NOMO-1 treated with dmso at 0.1 percent for 144 hours (cell line): ENCODE data around the gene GPSM1.
"Not testable (repeated sequence)": the region's sequence is repeated elsewhere in the genome, so short reads cannot be mapped to it uniquely, and the experiment has no call there.

Experiments
- DNase-seq: peaks from one replicate; lab custom pipeline; 2025; ENCODE audit not compliant: unreplicated experiment; lab: John Stamatoyannopoulos, UW

Gene GPSM1

DNA sequence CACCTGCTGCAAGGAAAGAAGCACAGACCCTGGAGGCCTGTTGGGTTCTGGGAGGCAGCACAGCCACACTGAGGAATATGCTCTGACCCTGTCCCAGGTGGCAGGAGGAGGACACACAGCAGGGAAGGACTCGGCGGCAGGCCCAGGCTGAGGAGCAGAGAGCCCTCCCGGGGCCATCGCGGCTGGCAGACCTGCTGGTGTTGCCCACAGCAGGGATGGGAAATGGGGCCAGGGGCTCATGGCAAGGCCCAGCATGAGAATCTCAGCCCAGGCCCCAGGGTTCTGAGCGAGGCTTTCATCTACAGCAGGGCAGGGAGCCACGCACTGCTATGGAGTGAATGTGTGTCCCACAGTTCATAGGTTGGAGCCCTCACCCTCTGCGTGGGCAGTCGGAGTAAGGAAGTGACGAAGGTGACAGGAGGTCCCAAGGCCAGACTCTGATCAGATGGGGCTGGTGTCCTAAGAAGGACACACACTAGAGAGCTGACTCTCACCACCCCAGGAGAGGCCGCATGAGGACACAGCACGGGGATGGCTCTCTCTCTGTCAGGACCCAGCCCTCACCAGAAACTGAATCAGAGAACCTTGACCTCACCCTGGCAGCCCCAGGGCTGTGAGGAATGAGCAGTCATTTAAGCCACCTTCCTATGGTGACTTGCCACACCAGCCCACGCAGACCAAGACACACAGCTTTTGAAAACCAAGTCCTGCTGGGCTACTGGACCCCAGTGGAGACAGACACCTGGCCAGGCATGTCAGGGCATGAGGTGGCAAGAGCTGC is 10.3 kb upstream of the GPSM1 start:
- no peak for DNase-seq

DNA sequence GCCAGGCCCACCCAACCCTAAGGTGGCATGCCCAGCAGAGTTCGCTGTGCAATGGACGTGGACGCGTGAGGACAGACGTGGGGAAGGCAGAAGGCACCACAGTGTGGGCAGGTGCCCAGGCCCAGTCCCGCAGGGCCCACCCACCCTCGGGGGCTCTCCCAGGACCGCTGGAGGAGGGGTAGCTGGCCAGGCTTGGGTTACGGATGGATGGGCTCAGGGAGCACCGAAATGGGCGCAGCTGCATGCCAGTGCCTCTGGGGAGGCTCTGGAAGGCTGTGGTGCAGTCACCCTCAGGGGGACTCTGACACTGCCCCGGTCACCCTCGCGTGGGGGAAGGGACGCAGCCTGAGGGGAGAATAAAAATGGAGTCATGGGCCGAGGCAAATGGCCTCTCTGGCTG is 9.6 kb upstream of the GPSM1 start:
- DNase-seq = no peak

DNA sequence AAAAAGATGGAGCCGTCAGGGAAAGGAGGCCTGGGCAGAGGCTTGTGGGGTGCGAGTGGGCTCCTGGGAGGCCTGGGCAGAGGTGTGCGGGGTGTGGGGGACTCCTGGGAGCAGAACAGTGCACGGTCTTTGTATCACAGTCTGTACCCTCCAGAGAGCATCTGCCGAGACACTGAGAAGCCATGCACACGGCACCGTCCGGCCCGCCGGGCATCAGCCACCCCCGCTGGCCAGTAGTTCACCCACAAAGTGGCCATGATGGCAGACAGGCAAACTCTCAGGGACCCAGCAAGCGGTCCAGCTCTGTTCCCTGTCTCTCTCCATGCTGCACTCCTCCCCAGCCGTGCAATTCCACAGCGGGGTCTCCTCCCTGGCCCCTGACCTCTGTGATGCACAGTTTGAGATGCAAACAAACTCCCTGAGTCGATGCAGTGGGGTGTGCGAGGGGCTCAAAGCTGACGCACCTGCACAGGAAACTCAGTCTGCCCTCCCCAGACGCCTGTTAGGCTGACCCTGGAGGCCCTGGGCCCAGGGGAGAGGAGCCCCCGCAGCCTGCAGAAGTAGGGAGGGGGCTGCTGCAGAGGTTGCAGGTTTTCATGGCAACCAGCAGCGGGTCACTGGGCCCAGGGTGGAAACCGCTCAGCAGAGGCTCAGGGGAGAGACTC is 9.1 kb upstream of the GPSM1 start:
- no peak for DNase-seq

DNA sequence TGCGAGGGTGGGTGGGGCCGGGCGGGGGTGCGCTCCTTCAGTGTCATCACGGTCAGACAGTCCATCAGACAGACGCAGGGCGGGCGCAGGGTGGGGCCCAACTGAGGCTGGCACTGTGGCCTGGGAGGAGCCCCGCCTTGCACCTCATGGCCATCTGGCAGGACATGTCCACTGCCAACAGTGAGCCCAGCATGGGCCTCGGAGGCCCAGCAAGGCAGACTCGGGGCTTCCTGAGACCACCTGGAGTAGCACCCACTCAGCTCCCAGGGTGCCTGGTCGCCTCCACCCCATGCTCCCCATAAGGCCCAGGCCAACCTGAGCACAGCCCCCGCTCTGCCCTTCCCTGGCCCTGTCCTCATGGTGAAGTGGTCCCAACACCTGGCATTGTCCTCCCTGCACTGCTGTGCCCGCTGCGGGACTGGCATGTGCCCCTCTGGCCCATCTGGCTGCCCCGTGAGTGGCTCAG is 8.5 kb upstream of the GPSM1 start:
- no peak for DNase-seq

DNA sequence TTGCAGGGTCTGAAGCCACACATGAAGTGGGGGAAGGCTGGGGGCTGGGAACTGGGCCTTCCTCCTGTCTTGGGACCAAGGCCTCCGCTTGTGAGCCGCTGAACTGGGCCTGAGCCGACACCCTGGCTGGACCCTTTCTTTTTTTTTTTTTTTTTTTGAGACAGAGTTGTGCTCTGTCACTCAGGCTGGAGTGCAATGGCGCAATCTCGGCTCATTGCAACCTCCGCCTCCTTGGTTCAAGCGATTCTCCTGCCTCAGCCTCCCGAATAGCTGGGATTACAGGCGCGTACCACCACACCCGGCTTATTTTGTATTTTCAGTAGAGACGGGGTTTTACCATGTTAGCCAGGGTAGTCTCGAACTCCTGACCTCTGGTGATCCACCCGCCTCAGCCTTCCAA is 8.1 kb upstream of the GPSM1 start:
- not testable (repeated sequence) for DNase-seq

DNA sequence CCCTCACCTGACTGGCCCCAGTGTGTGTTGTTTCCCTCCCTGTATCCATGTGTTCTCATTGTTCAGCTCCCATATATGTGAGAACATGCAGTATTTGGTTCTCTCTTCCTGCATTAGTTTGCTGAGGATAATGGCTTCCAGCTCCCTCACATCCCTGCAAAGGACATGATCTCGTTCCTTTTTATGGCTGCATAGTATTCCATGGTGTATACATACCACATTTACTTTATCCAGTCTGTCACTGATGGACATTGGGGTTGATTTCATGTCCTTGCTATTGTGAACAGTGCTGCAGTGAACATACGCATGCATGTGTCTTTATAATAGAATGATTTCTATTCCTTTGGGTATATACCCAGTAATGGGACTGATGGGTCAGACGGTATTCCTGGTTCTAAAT is 7.4 kb upstream of the GPSM1 start:
- DNase-seq = not testable (repeated sequence)

DNA sequence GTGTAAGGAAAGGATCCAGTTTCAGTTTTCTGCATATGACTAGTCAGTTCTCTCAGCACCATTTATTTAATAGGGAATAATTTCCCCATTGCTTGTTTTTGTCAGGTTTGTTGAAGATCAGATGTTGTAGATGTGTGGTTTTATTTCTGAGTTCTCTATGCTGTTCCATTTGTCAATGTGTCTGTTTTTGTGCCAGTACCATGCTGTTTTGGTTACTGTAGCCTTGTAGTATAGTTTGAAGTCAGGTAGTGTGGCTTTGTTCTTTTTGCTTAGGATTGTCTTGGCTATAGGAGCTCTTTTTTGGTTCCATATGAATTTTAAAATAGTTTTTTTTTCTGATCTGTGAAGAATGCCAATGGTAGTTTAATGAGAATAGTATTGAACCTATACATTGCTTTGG is 6.4 kb upstream of the GPSM1 start:
- not testable (repeated sequence) for DNase-seq

DNA sequence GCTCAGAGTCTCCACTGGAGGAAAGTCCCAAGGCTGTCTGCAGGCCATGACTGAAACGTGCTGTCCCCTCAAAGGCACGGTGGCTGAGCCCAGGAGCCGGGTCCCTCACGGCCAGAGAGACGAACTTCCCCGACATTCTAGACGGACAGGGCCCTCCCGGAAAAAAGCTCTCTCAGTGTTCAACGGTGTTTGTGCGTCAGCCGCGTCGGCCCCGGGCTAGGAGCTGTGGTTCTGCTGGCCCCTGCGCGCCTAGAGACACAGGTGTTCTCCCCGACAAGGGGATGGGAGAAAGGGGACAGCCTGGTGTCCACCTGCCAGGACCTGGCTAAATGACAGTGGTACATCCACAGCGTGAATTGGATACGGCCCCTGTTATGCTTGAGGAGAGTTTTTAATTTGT is 5.8 kb upstream of the GPSM1 start:
- no peak for DNase-seq

DNA sequence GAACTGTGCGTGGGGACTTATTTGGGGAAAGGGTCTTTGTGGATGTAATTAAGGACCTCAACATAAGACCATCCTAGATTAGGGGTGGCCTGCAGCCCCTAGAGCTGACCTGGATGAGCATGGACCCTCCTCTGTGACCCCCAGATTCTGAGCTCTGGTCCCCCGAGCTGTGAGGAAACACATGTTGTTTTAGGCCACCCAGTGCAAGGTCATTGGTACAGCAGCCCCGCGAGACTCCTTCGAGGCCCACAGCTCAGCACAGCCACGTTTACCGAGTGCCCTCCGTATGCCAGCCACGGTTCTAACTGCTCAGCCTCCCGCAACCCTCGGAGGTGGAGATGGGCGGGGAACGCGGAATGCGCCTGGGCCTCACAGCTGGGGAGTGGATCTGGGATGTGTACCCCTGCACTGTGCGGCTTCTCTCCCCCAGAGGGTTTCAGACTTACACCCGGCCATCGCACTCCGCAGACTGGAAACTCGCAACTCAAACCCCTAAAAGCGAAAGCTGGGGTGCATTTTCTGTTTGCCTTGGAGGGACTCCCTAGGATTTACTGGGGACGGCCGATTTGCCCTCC is 4.5 kb upstream of the GPSM1 start:
- no peak for DNase-seq

DNA sequence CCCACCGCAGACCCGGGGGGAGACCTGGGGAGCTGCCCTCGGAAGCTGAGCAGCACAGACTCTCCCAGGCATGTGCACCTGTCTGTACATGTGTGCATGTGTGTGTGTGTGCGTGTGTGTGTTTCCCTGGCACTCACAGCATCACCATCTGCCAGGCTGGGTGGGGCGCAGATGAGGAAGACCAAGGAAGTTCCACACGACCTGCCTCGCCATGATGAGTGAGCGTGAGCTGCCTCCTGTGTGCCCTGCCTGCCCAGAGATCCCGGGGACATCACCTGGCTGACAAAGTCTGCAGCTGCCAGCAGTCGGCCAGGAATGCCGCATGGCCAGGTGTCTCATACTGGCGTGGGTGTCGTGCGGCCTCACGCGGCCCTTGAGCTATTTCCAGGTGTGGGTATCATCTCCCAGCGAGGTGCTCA is 4.0 kb upstream of the GPSM1 start:
- no peak for DNase-seq

DNA sequence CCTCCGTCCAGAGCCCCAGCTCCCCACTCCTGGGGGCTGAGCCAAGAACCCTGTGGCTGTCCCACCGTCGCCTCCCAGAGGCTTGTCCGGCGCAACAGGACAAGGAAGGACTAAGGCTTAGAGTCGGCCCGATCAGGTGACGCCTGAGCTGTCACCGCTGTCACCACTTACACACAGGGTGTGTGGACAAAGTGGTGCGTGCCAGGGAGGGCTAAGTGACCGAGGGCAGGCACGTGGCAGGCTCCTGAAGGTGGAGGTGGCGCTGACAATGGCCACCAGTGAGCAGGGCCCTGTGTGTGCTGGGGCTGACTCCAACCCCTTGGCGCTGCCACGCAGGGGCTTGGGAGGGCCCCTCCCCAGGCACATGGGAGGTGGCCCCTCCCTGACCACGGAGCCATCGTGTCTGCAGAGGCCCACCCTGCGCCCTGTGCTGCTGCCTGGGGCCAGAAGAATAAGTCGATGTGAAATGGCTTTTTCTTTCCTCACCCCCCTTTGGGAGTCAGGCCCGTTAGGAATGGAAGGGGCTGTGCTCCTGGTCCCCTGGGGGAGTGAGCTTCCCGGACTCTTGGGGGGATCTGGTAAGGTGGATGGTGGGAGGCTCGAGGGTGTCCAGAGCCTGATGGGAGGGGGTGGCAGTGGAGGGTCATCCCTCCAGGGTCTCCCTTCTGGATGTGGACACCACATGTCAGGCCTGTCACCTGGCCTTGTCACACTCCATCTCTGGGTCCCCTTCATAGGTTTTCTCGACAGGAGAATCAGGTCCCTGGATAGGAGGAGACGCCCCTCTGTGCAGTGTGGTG is 2.6 kb upstream of the GPSM1 start:
- no peak for DNase-seq

DNA sequence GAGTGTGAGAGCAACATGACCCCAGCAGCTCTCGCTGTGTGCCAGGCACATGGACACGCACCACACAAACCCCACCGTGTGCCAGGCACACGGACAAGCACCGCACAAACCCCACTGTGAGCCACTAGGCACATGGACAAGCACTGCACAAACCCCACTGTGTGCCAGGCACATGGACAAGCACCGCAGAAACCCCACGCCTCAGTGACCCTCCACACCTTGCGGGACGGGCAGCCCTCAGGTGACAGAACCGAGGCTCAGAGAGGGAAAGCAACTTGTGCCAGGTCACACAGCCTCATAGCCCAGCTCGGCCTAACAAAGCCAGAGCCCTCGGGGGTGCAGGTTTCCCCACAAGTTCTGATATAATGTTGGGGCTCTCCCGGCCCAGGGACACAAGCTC is 2.0 kb upstream of the GPSM1 start:
- no peak for DNase-seq

DNA sequence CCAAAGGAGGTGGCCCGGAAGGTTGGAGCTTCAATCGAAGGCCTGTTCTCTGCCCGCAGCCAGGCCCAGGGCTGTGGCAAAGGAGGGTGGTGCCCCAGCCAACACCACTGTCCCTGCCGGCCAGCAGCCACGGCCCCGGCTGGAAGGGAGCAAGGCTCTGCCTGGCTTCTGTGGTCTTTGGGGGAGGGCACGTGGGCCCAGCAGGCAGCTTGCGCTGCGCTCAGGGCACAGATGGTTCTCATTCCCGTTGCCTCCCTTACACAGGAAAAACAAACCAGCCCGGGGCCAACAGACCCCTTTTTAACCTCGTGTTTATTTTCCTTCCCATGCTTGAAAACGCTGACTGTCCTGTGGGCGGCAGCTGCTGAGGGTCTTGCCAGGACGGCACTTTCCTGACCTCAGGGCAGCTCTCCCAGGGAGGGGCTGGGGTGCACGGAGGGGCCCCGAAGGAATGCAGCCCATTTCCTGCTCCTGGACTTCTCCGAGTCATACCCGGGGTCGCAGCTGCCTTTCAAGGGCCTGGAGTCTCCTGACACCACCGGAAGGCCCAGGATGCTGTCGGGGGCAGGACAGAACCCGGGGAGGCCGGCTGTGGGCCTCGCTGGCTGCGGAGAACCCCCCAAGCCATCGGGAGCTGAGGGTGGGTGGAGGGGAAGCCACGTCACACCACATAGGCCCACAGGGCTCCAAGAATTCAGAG is 1.1 kb upstream of the GPSM1 start:
- no peak for DNase-seq

DNA sequence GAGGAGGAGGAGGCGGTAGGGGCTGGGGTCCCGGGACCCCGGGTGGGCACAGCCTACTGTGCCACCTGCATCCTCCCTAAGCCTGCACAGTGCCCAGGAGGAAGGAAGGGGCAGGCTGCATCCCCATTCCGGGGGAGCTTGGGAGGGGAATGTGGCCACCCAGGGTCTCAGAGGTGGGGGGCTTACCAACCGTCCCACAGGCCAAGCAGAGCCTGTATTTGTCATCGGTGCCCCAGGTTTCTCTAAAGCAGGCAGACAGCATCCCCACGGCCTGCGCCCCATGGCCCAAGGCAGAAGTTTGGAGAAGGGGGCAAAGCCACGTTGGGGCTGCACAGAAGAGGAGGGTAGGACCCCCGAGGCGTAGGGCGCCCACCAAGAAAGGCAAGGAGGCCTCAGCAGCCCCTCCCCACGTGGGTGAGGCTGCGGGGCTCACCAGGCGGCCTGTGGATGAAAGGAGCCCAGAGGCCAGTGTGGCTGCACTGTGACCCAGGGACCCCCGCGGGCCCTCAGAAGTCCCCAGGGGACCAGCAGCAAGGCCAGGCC is 507 bp upstream of the GPSM1 start:
- DNase-seq = no peak

DNA sequence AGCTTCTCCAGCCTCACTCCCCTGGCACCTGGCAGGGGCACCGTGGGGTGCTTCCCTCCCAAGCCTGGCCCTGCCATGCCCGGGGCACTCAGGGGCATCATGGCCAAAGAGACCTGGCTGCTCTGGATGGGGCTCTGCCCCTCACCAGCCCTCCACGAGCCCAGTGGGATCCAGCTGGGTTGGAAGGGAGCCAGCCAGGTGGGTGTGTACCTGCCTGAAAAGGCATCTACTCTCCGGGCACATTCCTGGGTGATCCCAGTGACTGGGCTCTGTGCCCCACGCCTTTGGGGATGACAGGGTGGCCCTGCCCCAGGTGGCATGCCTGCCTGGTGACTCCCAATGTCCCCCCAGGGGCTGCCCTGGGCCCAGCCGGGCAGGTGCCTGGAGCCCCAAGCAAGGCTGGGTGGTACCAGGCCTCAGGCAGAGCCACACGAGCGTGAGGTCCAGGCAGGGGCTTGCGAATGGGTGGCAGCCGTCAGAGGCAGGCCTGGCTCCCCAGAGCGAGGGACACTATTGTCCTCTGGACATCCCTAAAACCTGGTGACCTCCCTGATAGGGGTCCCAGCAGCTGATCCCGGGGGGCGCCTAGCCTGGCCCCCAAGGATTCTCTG is 777 bp downstream of the GPSM1 start:
- no peak for DNase-seq

DNA sequence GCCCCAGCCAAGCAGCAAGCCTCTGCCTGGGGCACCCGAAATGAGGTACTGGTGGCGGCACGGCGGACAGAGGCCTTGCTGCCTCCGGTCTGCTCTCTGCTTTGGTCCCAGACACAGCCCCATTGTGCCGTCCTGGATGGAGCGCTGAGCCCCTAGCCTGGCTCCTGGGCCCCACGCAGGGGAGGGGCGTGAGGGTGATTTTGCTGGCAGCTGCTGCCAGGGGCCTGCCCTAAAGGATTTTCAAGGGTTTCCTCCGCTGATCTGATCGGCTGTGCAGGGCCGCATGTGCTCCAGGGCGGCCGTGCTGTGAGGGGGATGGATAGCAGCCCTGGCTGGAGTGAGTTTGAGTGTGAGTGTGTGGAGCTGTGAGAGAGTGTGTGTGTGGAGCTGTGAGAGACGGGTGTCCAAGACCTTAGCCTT is 1.3 kb downstream of the GPSM1 start:
- DNase-seq = no peak

DNA sequence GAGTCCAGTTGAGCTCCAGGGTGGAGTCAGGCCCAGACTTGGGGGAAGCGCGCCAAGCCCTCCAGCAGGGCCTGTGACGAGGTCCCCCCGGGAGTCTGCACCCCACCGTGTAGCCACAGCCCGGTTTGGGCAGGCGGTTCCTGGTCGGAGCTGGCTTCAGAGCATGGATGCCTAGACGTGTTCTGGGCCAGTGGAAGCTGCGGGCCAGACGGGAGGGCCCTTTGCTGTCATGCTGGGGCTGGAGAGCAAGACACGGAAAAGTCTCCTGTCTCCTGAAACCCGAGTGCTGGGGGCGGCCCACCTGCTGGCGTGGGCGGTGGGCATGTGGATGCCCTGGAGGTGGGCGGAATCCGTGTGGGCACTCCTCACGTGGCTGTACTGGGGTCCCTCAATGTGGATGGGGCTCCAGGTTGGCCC is 1.9 kb downstream of the GPSM1 start:
- no peak for DNase-seq

DNA sequence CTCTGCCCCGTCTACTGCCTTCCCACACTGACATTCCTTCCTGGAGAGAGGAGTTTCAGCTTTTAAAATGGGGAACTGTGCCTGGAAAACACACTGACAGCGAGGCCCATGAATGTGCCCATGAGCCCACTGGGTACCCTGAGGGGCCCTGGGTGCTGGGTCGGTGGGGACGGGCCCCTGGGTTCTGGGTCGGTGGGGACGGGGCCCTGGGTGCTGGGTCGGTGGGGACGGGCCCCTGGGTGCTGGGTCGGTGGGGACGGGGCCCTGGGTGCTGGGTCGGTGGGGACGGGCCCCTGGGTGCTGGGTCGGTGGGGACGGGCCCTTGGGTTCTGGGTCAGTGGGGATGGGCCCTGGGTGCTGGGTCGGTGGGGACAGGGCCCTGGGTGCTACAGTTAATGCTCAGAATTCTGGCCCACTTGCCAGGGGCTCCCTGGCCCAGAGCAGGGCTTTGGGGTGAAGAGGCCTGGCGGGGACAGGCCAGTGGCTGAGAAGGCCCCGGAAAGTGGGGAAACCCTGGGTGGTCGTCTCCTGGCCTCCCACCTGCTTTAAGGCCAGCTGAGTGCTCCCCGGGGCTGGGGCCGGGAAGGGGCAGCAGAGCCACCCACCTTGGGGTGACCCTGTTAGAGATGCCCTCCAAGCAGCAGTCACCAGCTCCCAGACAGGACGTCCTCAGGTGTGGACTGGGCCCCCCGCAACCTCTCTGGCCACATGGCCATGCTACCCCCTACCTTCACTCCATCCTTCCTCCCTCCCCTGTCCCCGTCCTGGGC is 2.5 kb downstream of the GPSM1 start:
- no peak for DNase-seq

DNA sequence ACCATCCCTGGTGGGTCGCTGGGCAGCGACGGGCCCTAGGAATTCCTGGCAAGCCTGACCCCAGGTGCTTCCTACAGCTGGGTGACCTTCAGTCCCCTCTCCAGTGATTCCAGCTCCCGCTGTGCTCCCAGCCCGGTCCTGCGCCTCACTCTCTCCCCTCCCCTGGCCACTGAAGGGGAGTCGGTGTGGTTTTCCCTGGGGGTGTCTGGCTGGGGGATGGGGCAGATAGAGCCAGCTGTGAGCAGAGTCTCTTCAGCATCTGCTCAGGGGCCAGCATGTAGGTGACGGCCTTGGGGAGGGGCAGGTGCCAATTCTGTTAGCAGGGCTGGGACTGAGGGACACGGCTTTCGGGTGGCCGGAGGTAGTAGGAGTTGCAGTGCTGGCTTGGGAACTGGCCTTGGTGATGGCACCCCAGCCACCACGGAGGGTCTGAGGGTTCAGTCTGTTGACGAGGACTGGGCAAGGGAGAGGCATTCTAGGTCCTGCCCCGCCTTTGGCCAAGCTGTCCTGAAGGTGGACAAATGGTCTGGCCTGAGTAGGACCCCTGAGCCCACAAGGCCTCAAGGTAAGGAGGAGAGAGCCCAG is 3.2 kb downstream of the GPSM1 start:
- DNase-seq = no peak
